PC-9 (cell line): Measurements from ENCODE around the gene COL23A1.

ENCODE experiments used
- EZH2 ChIP-seq: fragments of 200-600 bp; sonication (generic); IDR thresholded peaks from 2 replicates; pipeline ENCODE4 v1.8.0; 2017; ENCODE audit warnings: antibody characterized with exemption, low read depth
- TF ChIP-seq, protein P1 (sequence below): fragments of 200-600 bp; sonication (generic); conservative IDR thresholded peaks from 2 replicates; pipeline ENCODE4 v1.6.1; 2017; ENCODE audit warnings: mixed run types, antibody characterized with exemption, mild to moderate bottlenecking, moderate library complexity

- TF ChIP-seq, protein P1, sequence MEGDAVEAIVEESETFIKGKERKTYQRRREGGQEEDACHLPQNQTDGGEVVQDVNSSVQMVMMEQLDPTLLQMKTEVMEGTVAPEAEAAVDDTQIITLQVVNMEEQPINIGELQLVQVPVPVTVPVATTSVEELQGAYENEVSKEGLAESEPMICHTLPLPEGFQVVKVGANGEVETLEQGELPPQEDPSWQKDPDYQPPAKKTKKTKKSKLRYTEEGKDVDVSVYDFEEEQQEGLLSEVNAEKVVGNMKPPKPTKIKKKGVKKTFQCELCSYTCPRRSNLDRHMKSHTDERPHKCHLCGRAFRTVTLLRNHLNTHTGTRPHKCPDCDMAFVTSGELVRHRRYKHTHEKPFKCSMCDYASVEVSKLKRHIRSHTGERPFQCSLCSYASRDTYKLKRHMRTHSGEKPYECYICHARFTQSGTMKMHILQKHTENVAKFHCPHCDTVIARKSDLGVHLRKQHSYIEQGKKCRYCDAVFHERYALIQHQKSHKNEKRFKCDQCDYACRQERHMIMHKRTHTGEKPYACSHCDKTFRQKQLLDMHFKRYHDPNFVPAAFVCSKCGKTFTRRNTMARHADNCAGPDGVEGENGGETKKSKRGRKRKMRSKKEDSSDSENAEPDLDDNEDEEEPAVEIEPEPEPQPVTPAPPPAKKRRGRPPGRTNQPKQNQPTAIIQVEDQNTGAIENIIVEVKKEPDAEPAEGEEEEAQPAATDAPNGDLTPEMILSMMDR = no peak
- no peak for TF ChIP-seq EZH2
Measured at GRCh38 chr5:178236679-178237078, 353.5 kb downstream of the COL23A1 start.
